Measurements from ENCODE around the gene COP1. TPM values are rescaled to one million over a fixed set of nuclear protein-coding genes. Genes with fewer than 3 reads are reported as not detected.

Gene COP1
- total RNA-seq, 1 donor from 2014 or later: 47.2 TPM

DNA sequence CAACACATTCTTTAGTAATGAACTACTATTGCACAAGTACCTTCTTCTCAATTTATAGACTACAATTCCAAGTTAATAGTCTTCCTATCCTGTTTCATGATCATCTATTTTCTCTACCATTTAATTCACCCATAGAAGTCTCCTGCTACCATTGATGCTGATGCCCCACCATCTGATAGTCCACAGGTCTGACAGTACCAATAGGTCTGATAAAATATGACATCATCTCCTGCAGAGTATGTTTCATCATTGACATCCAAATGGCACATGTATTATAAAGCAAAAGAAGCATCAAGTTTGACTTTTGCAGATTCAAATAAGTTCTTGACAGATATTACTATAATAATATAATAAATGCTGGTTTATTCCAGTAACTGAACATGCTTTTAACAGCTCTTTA is 5.5 kb downstream of the COP1 start:
- intact Hi-C loops (cut with micrococcal nuclease): no loop called here

- intact Hi-C loops (cut with micrococcal nuclease): no loop called here
Measured at GRCh38 chr1:176199707-176200106, 7.4 kb downstream of the COP1 start.

GRCh38 chr1:176198413-176198812 is 8.7 kb downstream of the COP1 start:
- intact Hi-C loops (cut with micrococcal nuclease): no loop called here

DNA sequence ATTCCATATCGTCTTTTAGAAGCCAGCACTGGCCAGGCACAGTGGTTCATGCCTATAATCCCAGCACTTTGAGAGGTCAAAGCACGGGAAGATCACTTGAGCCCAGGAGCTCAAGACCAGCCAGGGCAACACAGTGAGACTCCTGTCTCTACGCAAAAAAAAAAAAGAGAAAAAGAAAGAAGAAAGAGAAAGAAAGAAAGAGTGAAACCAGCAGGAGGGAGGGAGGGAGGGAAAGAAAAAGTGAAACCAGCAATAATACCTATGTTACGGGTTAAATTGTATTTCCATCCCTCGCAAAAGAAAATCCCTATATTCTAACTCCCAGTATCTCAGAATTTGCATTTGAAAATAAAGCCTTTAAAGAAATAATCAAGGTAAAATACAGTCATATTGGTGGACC is 10.4 kb downstream of the COP1 start:
- intact Hi-C loops (cut with micrococcal nuclease): loop anchor here (1.0 kb wide), 1 partner anchor 9 kb away; no protein-coding TSS in a partner anchor

DNA sequence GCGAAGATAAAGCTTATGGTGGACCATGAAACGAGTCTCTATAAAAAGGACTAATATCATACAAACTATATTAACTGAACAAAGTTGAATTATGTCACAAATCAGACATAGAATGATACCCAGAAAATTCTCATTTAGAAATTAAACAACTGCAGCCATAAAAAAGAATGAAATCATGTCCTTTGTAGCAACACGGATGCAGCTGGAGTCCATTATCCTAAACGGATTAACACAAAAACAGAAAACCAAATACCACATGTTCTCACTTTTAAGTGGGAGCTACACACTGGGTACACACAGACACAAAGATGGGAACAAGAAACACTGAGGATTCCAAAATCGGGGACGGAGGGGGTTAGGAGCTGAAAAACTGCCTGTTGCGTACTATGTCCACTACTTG is 11.5 kb downstream of the COP1 start:
- intact Hi-C loops (cut with micrococcal nuclease): no loop called here

DNA sequence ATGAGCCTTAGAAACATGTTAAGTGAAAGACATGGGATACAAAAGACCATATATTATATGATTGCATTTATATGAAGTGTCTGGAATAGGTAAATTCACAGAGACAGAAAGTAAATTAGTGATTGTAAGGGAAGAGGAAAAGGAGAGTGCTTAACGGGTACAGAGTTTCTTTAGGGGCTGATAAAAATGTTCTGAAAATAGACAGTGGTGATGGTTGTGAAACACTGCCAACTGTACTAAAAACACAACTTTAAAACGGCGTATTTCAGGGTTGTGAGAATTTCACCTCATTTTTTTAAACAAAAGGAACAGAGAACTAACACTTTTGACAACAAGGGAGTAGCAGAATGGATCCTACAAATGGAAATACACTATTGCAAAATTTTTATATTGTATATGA is 13.4 kb downstream of the COP1 start:
- intact Hi-C loops (cut with micrococcal nuclease): no loop called here

GRCh38 chr1:176193023-176193422 is 14.1 kb downstream of the COP1 start:
- intact Hi-C loops (cut with micrococcal nuclease): no loop called here

DNA sequence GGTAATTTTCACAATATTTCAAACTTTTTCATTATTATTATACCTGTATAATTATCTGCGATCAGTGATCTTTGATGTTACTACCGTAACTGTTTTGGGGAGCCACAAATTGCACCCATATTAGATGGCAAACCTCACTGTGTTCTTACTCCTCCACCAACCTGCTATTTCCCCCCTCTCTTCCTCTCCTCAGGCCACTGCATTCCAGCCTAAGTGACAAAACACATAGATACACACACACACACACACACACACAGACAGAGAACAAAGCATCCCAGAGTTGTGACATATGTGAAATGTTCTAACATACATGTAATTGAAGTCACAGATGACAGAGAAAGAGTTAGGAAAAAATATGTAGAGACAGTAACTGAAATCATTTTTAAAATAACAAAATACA is 18.5 kb downstream of the COP1 start:
- intact Hi-C loops (cut with micrococcal nuclease): no loop called here

GRCh38 chr1:176187001-176187400 is 20.1 kb downstream of the COP1 start:
- intact Hi-C loops (cut with micrococcal nuclease): no loop called here

GRCh38 chr1:176183618-176184017 is 23.5 kb downstream of the COP1 start:
- intact Hi-C loops (cut with micrococcal nuclease): no loop called here

- intact Hi-C loops (cut with micrococcal nuclease): no loop called here
Measured at GRCh38 chr1:176178316-176178715, 28.8 kb downstream of the COP1 start.

- intact Hi-C loops (cut with micrococcal nuclease): loop anchor here (2.0 kb wide), 1 partner anchor 29 kb away; the partner anchor contains the start of gene COP1
Measured at GRCh38 chr1:176177764-176178163, 29.3 kb downstream of the COP1 start.

GRCh38 chr1:176174108-176174507 is 33.0 kb downstream of the COP1 start:
- intact Hi-C loops (cut with micrococcal nuclease): no loop called here

- intact Hi-C loops (cut with micrococcal nuclease): no loop called here
Measured at GRCh38 chr1:176172215-176172614, 34.9 kb downstream of the COP1 start.

DNA sequence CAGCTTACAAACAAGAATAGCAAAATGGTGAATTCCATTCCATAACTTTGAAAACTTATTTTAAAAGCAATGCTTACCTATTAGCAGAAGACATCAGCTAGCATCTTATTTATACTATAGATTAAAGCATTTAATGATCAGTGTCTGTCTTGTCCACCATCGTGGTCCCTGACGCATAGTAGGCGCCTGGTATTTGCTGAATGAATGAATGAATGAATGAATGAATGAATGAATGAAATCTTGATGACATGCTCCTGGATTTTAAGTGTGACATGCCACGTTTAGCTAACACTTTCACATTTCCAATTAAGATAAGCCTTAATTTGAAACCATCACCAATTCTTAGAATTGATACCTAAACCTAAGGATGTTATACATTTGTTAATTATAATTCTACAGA is 39.9 kb downstream of the COP1 start:
- intact Hi-C loops (cut with micrococcal nuclease): no loop called here

- intact Hi-C loops (cut with micrococcal nuclease): no loop called here
Measured at GRCh38 chr1:176165573-176165972, 41.5 kb downstream of the COP1 start.

DNA sequence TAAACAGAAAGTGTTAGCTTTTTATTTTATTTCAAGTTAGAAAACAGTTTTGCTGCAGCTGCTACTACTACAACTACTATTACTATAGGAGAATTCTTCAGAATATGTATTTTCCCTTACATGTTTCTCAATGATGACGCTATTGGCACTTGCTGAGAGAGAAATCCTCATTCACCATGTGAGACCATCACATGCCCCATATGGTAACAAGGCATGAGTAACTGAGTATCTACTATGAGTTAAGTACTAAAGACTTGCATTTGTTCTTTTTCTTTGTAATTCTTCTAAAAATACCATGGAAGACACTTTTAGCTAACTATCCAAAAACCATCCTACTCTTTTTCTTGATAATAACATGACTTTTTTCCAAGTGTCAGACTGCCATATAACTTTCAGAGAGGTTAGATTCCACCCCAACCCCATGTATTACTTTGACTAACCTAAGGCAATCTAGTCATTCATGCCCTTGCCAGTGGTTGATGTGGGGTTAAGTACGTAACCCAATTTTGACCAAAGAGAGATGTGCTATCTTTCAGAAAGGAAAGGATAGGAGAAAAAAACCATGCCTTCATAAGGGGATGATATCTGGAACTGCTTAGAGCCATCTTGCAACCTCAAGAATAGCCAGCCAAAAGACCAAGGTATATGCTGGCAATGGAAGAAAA is 42.9 kb downstream of the COP1 start:
- intact Hi-C loops (cut with micrococcal nuclease): no loop called here

DNA sequence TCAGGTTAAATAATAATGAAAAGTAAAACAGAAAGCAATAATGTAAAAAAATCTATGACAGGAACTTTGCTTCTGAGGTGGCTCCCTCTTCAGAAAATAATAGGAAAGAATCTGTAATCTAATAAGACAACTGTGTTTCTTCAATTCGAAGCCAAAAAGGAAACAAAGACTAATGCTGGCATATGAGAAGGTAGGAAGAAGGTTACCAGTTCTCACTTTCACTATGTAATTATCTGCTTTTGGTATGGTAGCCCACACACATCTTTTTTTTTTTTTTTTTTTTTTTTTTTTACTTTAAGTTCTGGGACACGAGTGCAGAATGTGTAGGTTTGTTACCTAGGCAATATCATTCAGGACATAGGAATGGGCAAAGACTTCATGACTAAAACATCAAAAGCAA is 47.1 kb downstream of the COP1 start:
- intact Hi-C loops (cut with micrococcal nuclease): loop anchor here (2.0 kb wide), 1 partner anchor 47 kb away; the partner anchor contains the start of gene COP1

DNA sequence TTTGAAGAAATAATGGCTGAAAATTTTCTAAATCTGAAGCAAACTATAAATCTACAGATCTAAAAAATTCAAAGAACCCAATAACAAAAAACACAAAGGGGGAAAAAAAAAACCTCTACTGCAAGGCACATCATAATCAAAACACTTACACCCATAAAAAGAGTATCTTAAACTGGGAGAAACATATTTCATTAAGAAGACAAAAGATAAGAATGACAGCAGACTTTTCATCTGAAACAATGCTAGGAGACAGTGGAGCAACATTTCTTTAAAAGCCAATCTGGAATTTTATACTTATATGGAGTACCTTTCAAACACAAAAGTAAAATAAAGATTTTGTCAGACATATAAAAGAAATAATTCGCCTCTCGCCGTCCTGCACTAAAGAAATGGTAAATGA is 49.1 kb downstream of the COP1 start:
- intact Hi-C loops (cut with micrococcal nuclease): no loop called here

GRCh38 chr1:176149939-176150807 is 56.9 kb downstream of the COP1 start:
- intact Hi-C loops (cut with micrococcal nuclease): no loop called here

DNA sequence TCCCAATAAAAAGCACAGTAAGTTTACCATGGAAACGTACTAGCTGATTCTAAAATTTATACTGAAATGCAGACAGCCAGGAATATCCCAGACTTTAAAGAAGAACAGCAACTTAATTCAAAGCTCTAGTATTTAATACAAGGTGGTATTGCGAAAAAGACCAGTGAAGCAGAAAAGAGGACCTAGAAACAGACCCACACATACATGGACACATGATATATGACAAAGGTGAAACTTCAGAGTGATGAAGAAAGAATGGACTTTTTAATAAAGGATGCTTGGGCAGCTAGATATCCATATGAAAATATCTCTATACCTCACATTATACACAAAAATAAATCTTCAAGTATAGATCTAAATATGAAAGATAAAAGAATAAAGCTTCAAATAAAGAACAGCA is 62.6 kb downstream of the COP1 start:
- intact Hi-C loops (cut with micrococcal nuclease): no loop called here

DNA sequence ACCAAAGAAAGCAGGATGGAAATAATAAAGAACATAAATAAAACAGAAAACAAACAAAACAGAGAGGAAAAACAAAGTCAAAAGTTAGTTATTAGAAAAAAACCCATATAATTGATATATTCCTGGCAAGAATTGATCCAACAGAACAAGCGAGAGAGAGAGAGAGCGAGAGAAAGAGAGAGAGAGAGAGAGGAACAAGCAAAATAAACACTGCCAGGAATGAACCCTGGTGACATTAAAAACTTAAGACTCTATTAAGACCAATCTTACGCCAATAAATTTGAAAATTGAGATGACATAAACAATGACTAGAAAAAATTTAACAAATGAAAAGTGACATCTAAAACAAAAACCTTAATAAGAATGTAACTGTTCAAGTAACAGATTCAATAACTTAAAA is 64.1 kb downstream of the COP1 start:
- intact Hi-C loops (cut with micrococcal nuclease): no loop called here

DNA sequence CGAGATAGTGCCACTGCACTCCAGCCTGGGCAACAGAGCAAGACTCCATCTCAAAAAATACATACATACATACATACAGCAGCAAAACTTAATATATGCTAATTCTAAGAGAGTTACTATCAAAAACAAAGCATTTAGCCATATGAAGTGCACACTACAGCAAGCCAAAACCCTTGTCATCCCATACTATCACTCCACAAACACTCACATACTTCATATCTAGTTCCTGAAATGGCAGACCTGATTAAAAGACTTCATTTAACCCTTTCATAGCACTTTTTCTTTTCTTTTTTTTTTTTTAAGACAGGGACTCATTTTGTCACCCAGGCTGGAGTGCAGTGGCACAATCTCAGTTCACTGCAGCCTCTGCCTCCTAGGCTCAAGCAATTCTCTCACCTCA is 65.6 kb downstream of the COP1 start:
- intact Hi-C loops (cut with micrococcal nuclease): no loop called here

Measured in T-helper 1 cell treated with Interleukin-12 subunit alpha and Interleukin-12 subunit beta and Interleukin-4 antibody, amounts not matched to agents 30 ng/mL and 1 ng/mL, for 36 hours (primary cell).